Measurements from ENCODE around the gene SMIM11.
"Not testable (repeated sequence)": the region's sequence is repeated elsewhere in the genome, so short reads cannot be mapped to it uniquely, and the experiment has no call there.

SMIM11 gene

GRCh38 chr21:34423805-34424204, 48.5 kb downstream of the SMIM11 start, which contains the start of gene SMIM34:
TSS of gene SMIM34 (minus strand) at chr21:34423951. CDS start at chr21:34423839, 112 bp downstream.
- DNase-seq (ENCODE audit: low spot score) = not testable (repeated sequence)

GRCh38 chr21:34427339-34427738, 52.0 kb downstream of the SMIM11 start:
- DNase-seq (ENCODE audit: low spot score) = not testable (repeated sequence)

- DNase-seq (ENCODE audit: low spot score) = not testable (repeated sequence)
Observed at GRCh38 chr21:34428441-34428840, 53.1 kb downstream of the SMIM11 start.

GRCh38 chr21:34429710-34430109, 54.4 kb downstream of the SMIM11 start:
- DNase-seq (ENCODE audit: low spot score) = not testable (repeated sequence)
